GM23338 (cell line): Measurements from ENCODE around the gene RPL29. TPM values are rescaled to one million over a fixed set of nuclear protein-coding genes. Genes with fewer than 3 reads are reported as not detected.
A peak's percentile ranks its signal among the peaks of the same experiment; 100 is the strongest.

ENCODE experiments used
- ATAC-seq: fragments of 200-7000 bp; cut with Tn5 transposase; 3 replicates; pipeline ENCODE4 v1.9.1; 2020
- DNase-seq: peaks from one replicate; pipeline ENCODE4 v3.0.0-alpha.2; 2015; ENCODE audit warnings: low spot score
- H2AFZ ChIP-seq: fragments of 200-600 bp; sonication (generic); 2 replicates; pipeline ENCODE4 v1.8.0; 2016; ENCODE audit warnings: antibody characterized with exemption, mild to moderate bottlenecking, moderate library complexity
- H3F3A ChIP-seq: fragments of 200-600 bp; sonication (generic); replicated peaks from 2 replicates; pipeline ENCODE4 v1.8.0; 2017; ENCODE audit warnings: antibody characterized with exemption, mixed run types, low read depth
- H3K27ac ChIP-seq: fragments of 200-600 bp; sonication (generic); 2 replicates; pipeline ENCODE4 v1.6.1; 2016; ENCODE audit warnings: low read depth
- H3K27me3 ChIP-seq: fragments of 200-600 bp; sonication (generic); 2 replicates; pipeline ENCODE4 v1.8.0; 2016; ENCODE audit warnings: mild to moderate bottlenecking, mixed run types, moderate library complexity; ENCODE audit not compliant: insufficient read depth
- H3K36me3 ChIP-seq: fragments of 200-600 bp; sonication (generic); 2 replicates; pipeline ENCODE4 v1.8.0; 2016; ENCODE audit warnings: mild to moderate bottlenecking; ENCODE audit not compliant: insufficient read depth
- H3K4me1 ChIP-seq: fragments of 200-600 bp; sonication (generic); 2 replicates; pipeline ENCODE4 v1.8.0; 2016; ENCODE audit warnings: mild to moderate bottlenecking, moderate library complexity; ENCODE audit not compliant: insufficient read depth
- H3K4me2 ChIP-seq: fragments of 200-600 bp; sonication (generic); 2 replicates; pipeline ENCODE4 v1.7.1; 2017; ENCODE audit warnings: mixed run types
- H3K4me3 ChIP-seq: fragments of 200-600 bp; sonication (generic); 2 replicates; pipeline ENCODE4 v1.6.1; 2016; ENCODE audit warnings: mixed run types
- H3K79me2 ChIP-seq: fragments of 200-600 bp; sonication (generic); replicated peaks from 2 replicates; pipeline ENCODE4 v1.8.0; 2017; ENCODE audit warnings: mild to moderate bottlenecking; ENCODE audit not compliant: insufficient read depth
- H3K9me2 ChIP-seq: fragments of 200-600 bp; sonication (generic); 2 replicates; pipeline ENCODE4 v1.8.0; 2017; ENCODE audit not compliant: insufficient read depth
- H4K20me1 ChIP-seq: fragments of 200-600 bp; sonication (generic); replicated peaks from 2 replicates; pipeline ENCODE4 v1.8.0; 2017; ENCODE audit warnings: mild to moderate bottlenecking; ENCODE audit not compliant: insufficient read depth
- H3K27ac Mint-ChIP-seq: 2 replicates; pipeline ENCODE4 v1.8.0; 2020; ENCODE audit warnings: inconsistent platforms, mild to moderate bottlenecking, moderate library complexity, mixed read lengths
- H3K27me3 Mint-ChIP-seq: 3 replicates; pipeline ENCODE4 v1.8.0; 2022; ENCODE audit warnings: low read depth, mild to moderate bottlenecking, moderate library complexity, mixed read lengths, inconsistent platforms; ENCODE audit not compliant: insufficient read depth, poor library complexity
- H3K36me3 Mint-ChIP-seq: 3 replicates; pipeline ENCODE4 v1.8.0; 2021; ENCODE audit warnings: low read depth, mild to moderate bottlenecking, inconsistent platforms, moderate library complexity, mixed read lengths
- H3K4me1 Mint-ChIP-seq: 3 replicates; pipeline ENCODE4 v1.8.0; 2020; ENCODE audit warnings: mild to moderate bottlenecking, inconsistent platforms, mixed read lengths
- H3K4me3 Mint-ChIP-seq: 3 replicates; pipeline ENCODE4 v1.8.0; 2021; ENCODE audit warnings: moderate library complexity, mild to moderate bottlenecking, inconsistent platforms, mixed read lengths
- H3K9me3 Mint-ChIP-seq: 3 replicates; pipeline ENCODE4 v1.8.0; 2020; ENCODE audit warnings: moderate library complexity, mild to moderate bottlenecking, inconsistent platforms, mixed read lengths
- CREB1 ChIP-seq: fragments of 250-450 bp; sonication (Bioruptor Pico); IDR thresholded peaks from 2 replicates; pipeline ENCODE4 v1.5.0; 2020; ENCODE audit warnings: low read depth, mild to moderate bottlenecking, moderate library complexity
- CTCF ChIP-seq, 2 experiments: fragments of 200-600 bp in 1 of 2; sonication (generic) in 1 of 2; conservative IDR thresholded peaks; 2 replicates each; pipeline versions ENCODE4 v1.5.1 to v1.6.1; 2016 to 2017; ENCODE audit warnings: antibody characterized with exemption in 2 of 2, low read depth in 2 of 2, mild to moderate bottlenecking in 2 of 2, moderate library complexity in 1 of 2
- EZH2 ChIP-seq: fragments of 200-600 bp; sonication (generic); IDR thresholded peaks from one replicate; pipeline ENCODE4 v1.8.0; 2017; ENCODE audit warnings: antibody characterized with exemption, mild to moderate bottlenecking, low read depth; ENCODE audit not compliant: unreplicated experiment
- EZH2phosphoT487 ChIP-seq: fragments of 200-600 bp; sonication (generic); IDR thresholded peaks from one replicate; pipeline ENCODE4 v1.8.1; 2018; ENCODE audit warnings: antibody characterized with exemption; ENCODE audit not compliant: unreplicated experiment
- JUNB ChIP-seq: IDR thresholded peaks from one replicate; pipeline ENCODE4 v1.6.1; 2016; ENCODE audit warnings: antibody characterized with exemption; ENCODE audit not compliant: unreplicated experiment
- NANOG ChIP-seq: IDR thresholded peaks from 2 replicates; pipeline ENCODE4 v1.6.1; 2016; ENCODE audit warnings: antibody characterized with exemption, borderline replicate concordance
- POLR2AphosphoS5 ChIP-seq: IDR thresholded peaks from 2 replicates; pipeline ENCODE4 v1.6.1; 2016; ENCODE audit warnings: antibody characterized with exemption, low read depth
- ZNF114 ChIP-seq: fragments of 250-450 bp; sonication (Bioruptor Pico); IDR thresholded peaks from 2 replicates; pipeline ENCODE4 v1.5.0; 2020; ENCODE audit warnings: mild to moderate bottlenecking, moderate library complexity
- ZNF331 ChIP-seq: fragments of 250-450 bp; sonication (Bioruptor Pico); IDR thresholded peaks from 2 replicates; pipeline ENCODE4 v1.5.0; 2020; ENCODE audit warnings: low read depth, mild to moderate bottlenecking, moderate library complexity
- polyA plus RNA-seq: library from polyadenylated mRNA; unstranded; fragments of >200 nt; fragmentation: Nextera tagmentation; extraction: Ambion mirVana; gene quantifications from 2 replicates; pipeline ENCODE4 v1.2.1, GENCODE V29; 2016
- total RNA-seq: library from RNA; depleted of rRNA; stranded (reverse); fragments of >200 nt; shearing (Covaris generic); gene quantifications from 2 replicates; pipeline ENCODE4 v1.2.3, GENCODE V29; 2014
- TF ChIP-seq, protein P1 (sequence below): IDR thresholded peaks from 2 replicates; pipeline ENCODE4 v1.6.1; 2016; ENCODE audit warnings: antibody characterized with exemption
- TF ChIP-seq, protein P2 (sequence below): IDR thresholded peaks from one replicate; pipeline ENCODE4 v1.6.1; 2018; ENCODE audit warnings: antibody characterized with exemption; ENCODE audit not compliant: unreplicated experiment

The RPL29 gene
- total and polyA plus RNA-seq, 2 experiments from 2014 or later = 1,471 to 1,864 TPM

DNA sequence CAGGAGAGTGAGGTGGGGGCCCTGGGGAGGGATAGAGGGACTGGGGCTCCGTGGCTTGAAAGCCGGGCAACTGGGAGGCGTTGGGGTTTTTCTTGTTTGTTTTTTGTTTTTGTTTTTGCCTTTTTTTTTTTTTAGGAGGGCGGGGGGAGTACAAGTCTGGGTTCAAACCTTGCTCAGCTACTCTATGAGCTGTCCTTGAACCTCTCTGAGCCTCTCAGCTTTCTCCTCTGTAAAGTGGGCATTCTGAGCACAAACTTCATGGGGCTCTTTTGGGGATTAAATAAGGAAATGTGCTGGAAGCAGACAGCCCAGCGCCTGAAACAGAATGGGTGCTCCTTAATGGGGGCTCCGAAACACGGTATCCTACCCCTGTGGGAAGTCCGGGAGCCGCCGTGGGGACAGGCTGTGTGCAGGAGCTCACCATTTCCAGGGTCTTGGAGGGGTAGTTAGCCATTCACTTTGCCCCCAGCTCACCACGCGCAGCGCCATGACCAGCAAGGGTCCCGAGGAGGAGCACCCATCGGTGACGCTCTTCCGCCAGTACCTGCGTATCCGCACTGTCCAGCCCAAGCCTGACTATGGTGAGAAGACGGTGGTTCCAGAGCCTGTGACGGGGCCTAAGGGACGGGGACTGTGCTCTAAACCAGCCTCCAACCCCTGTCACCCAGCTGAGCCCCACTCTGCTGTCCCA, 12.0 kb downstream of the RPL29 start:
- ATAC-seq (no peak), DNase-seq (no peak)
- Mint-ChIP-seq H3K9me3 (no peaks in the 10 kb centered on the region), H3K4me3 (peak overlapping the region; percentile 82), H3K36me3 (no peaks in the 10 kb centered on the region), H3K4me1 (peaks cover 20% of the 10 kb centered on the region), H3K27me3 (peaks cover 16% of the 10 kb centered on the region), H3K27ac (peak overlapping the region; percentile 97)
- Histone ChIP-seq H2AFZ (peak overlapping the region; percentile 58), H3F3A (peaks cover 11% of the 10 kb centered on the region), H3K79me2 (no peaks in the 10 kb centered on the region), H3K4me1 (peaks cover 15% of the 10 kb centered on the region), H3K27me3 (no peaks in the 10 kb centered on the region), H3K36me3 (no peaks in the 10 kb centered on the region), H4K20me1 (no peaks in the 10 kb centered on the region; the same call in 1 of the 2 replicates), H3K27ac (peak overlapping the region; percentile 89), H3K4me3 (peak overlapping the region; percentile 90), H3K9me2 (no peaks in the 10 kb centered on the region), H3K4me2 (peak overlapping the region; percentile 99)
- TF ChIP-seq ZNF114 (CRISPR knock-in tag) = no peak
- TF ChIP-seq NANOG = no peak
- no peak for TF ChIP-seq POLR2AphosphoS5
- TF ChIP-seq, protein P1, sequence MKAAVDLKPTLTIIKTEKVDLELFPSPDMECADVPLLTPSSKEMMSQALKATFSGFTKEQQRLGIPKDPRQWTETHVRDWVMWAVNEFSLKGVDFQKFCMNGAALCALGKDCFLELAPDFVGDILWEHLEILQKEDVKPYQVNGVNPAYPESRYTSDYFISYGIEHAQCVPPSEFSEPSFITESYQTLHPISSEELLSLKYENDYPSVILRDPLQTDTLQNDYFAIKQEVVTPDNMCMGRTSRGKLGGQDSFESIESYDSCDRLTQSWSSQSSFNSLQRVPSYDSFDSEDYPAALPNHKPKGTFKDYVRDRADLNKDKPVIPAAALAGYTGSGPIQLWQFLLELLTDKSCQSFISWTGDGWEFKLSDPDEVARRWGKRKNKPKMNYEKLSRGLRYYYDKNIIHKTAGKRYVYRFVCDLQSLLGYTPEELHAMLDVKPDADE = no peak
- TF ChIP-seq ZNF331 (CRISPR knock-in tag) = no peak
- TF ChIP-seq EZH2 = no peak
- no peak for TF ChIP-seq JUNB

GRCh38 chr3:51982838-51983577, 12.7 kb downstream of the RPL29 start, which contains the start of gene ACY1:
Gene ACY1 (plus strand): TSS chr3:51983535. CDS start chr3:51984065, 530 bp downstream.
- Histone ChIP-seq H4K20me1 (no peaks in the 10 kb centered on the region; the same call in 1 of the 2 replicates), H3F3A (peaks cover 11% of the 10 kb centered on the region), H3K4me1 (peaks cover 15% of the 10 kb centered on the region), H3K4me2 (peak within 1 kb of the TSS; percentile 99), H3K9me2 (no peaks in the 10 kb centered on the region), H3K27me3 (no peaks in the 10 kb centered on the region), H3K36me3 (no peaks in the 10 kb centered on the region), H3K27ac (peak within 1 kb of the TSS; percentile 89), H3K79me2 (no peaks in the 10 kb centered on the region), H3K4me3 (peak within 1 kb of the TSS; percentile 90), H2AFZ (peak within 1 kb of the TSS; percentile 95)
- peak; percentile 89 for DNase-seq
- peak within 1 kb of the TSS; percentile 97 for H3K27ac Mint-ChIP-seq
- ATAC-seq = peak; percentile 85
- H3K4me1 Mint-ChIP-seq = peaks cover 15% of the 10 kb centered on the region
- H3K4me3 Mint-ChIP-seq = peak within 1 kb of the TSS; percentile 82
- no peaks in the 10 kb centered on the region for H3K9me3 Mint-ChIP-seq
- TF ChIP-seq ZNF331 (CRISPR knock-in tag) = no peak
- peak; percentile 75 for TF ChIP-seq CREB1 (CRISPR knock-in tag)
- TF ChIP-seq NANOG = no peak
- TF ChIP-seq, protein P1 = peak; percentile 83
- TF ChIP-seq EZH2phosphoT487 = no peak
- TF ChIP-seq POLR2AphosphoS5 = peak; percentile 88
- peak in 1 of 2 experiments; percentile 9; a peak in 1 of 4 replicates for TF ChIP-seq CTCF (conservative IDR thresholded peaks at IDR 0.05; ENCODE audit: low read depth in 2 of 2)
- TF ChIP-seq EZH2 = no peak
- TF ChIP-seq, protein P2, sequence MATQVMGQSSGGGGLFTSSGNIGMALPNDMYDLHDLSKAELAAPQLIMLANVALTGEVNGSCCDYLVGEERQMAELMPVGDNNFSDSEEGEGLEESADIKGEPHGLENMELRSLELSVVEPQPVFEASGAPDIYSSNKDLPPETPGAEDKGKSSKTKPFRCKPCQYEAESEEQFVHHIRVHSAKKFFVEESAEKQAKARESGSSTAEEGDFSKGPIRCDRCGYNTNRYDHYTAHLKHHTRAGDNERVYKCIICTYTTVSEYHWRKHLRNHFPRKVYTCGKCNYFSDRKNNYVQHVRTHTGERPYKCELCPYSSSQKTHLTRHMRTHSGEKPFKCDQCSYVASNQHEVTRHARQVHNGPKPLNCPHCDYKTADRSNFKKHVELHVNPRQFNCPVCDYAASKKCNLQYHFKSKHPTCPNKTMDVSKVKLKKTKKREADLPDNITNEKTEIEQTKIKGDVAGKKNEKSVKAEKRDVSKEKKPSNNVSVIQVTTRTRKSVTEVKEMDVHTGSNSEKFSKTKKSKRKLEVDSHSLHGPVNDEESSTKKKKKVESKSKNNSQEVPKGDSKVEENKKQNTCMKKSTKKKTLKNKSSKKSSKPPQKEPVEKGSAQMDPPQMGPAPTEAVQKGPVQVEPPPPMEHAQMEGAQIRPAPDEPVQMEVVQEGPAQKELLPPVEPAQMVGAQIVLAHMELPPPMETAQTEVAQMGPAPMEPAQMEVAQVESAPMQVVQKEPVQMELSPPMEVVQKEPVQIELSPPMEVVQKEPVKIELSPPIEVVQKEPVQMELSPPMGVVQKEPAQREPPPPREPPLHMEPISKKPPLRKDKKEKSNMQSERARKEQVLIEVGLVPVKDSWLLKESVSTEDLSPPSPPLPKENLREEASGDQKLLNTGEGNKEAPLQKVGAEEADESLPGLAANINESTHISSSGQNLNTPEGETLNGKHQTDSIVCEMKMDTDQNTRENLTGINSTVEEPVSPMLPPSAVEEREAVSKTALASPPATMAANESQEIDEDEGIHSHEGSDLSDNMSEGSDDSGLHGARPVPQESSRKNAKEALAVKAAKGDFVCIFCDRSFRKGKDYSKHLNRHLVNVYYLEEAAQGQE = no peak
- no peak for TF ChIP-seq JUNB
- no peaks in the 10 kb centered on the region for H3K36me3 Mint-ChIP-seq
- H3K27me3 Mint-ChIP-seq = peaks cover 15% of the 10 kb centered on the region
